Measurements from ENCODE around the gene GLIPR1L1.
A peak's percentile ranks its signal among the peaks of the same experiment; 100 is the strongest.

GLIPR1L1 gene

GRCh38 chr12:75334384-75335030 is at the start of gene GLIPR1L1:
TSS of gene GLIPR1L1 (plus strand) at chr12:75334670. CDS start at chr12:75334729, 59 bp downstream.
- peak; percentile 67 to 96 (median 88) for DNase-seq
- intact Hi-C loops (cut with DNase I) = loop anchor here (2.0 to 5.0 kb wide), 2 partner anchors 56 to 178 kb away; partner anchors contain the start of genes GLIPR1L2 and KRR1

- intact Hi-C loops (cut with DNase I) = loop anchor here (2.0 kb wide), 1 partner anchor 600 kb away; no protein-coding TSS in a partner anchor
- DNase-seq = no peak
Measured at GRCh38 chr12:75288860-75289259, 45.6 kb upstream of the GLIPR1L1 start.

GRCh38 chr12:75289753-75290152 is 44.7 kb upstream of the GLIPR1L1 start:
- intact Hi-C loops (cut with DNase I) = loop anchor here (2.0 kb wide), 1 partner anchor 601 kb away; no protein-coding TSS in a partner anchor
- DNase-seq = no peak

- no peak for DNase-seq
- intact Hi-C loops (cut with DNase I) = no loop called here
Measured at GRCh38 chr12:75291014-75291413, 43.5 kb upstream of the GLIPR1L1 start.

- intact Hi-C loops (cut with DNase I) = no loop called here
Measured at GRCh38 chr12:75294336-75294735, 40.1 kb upstream of the GLIPR1L1 start.

GRCh38 chr12:75294797-75295196 is 39.7 kb upstream of the GLIPR1L1 start:
- no peak for DNase-seq
- intact Hi-C loops (cut with DNase I) = no loop called here

More at GRCh38 chr12:75294336-75294735, 40.1 kb upstream of the GLIPR1L1 start:
- no peak for DNase-seq

GRCh38 chr12:75302225-75302624 is 32.2 kb upstream of the GLIPR1L1 start:
- DNase-seq = no peak
- intact Hi-C loops (cut with DNase I) = no loop called here

GRCh38 chr12:75302781-75303180 is 31.7 kb upstream of the GLIPR1L1 start:
- intact Hi-C loops (cut with DNase I) = no loop called here
- DNase-seq = no peak

- intact Hi-C loops (cut with DNase I) = no loop called here
- DNase-seq = peak in 4 of 10 donors; percentile 6 to 77 (median 74)
Measured at GRCh38 chr12:75305412-75306332, 28.8 kb upstream of the GLIPR1L1 start.

GRCh38 chr12:75308279-75308678 is 26.2 kb upstream of the GLIPR1L1 start:
- DNase-seq = no peak
- intact Hi-C loops (cut with DNase I) = no loop called here

GRCh38 chr12:75311369-75311768 is 23.1 kb upstream of the GLIPR1L1 start:
- no peak for DNase-seq
- intact Hi-C loops (cut with DNase I) = no loop called here

- DNase-seq = no peak
- intact Hi-C loops (cut with DNase I) = no loop called here
Measured at GRCh38 chr12:75315518-75315917, 19.0 kb upstream of the GLIPR1L1 start.

GRCh38 chr12:75317784-75318183 is 16.7 kb upstream of the GLIPR1L1 start:
- DNase-seq = no peak
- intact Hi-C loops (cut with DNase I) = no loop called here

- no peak for DNase-seq
- intact Hi-C loops (cut with DNase I) = no loop called here
Measured at GRCh38 chr12:75322464-75322863, 12.0 kb upstream of the GLIPR1L1 start.

GRCh38 chr12:75323663-75324062 is 10.8 kb upstream of the GLIPR1L1 start:
- intact Hi-C loops (cut with DNase I) = no loop called here
- DNase-seq = no peak

GRCh38 chr12:75327642-75328041 is 6.8 kb upstream of the GLIPR1L1 start:
- intact Hi-C loops (cut with DNase I) = no loop called here
- DNase-seq = no peak

- peak; percentile 61 to 97 (median 81) for DNase-seq
- intact Hi-C loops (cut with DNase I) = loop anchor here (5.0 kb wide), 1 partner anchor 182 kb away; the partner anchor contains the start of gene KRR1
Measured at GRCh38 chr12:75329918-75330826, 4.3 kb upstream of the GLIPR1L1 start, which contains the start of gene CAPS2. TSS of gene CAPS2 (minus strand) at chr12:75330324. CDS start at chr12:75326498, 3,826 bp downstream.

- intact Hi-C loops (cut with DNase I) = no loop called here
- no peak for DNase-seq
Measured at GRCh38 chr12:75337905-75338304, 3.4 kb downstream of the GLIPR1L1 start.

- intact Hi-C loops (cut with DNase I) = no loop called here
- DNase-seq = peak in 1 of 10 donors; percentile 34
Measured at GRCh38 chr12:75341873-75342272, 7.4 kb downstream of the GLIPR1L1 start.

GRCh38 chr12:75345531-75345930 is 11.1 kb downstream of the GLIPR1L1 start:
- intact Hi-C loops (cut with DNase I) = no loop called here
- DNase-seq = no peak

All from posterior cingulate gyrus (tissue), 11 donors.